Sigmoid colon (tissue), 4 donors: ENCODE measurements around the gene TRAM2.

Source experiments
- EP300 ChIP-seq, 4 donors: sonication (generic); formaldehyde crosslinking; IDR thresholded peaks; one replicate each; pipeline ENCODE4 v1.6.1; 2017; ENCODE audit warnings: antibody characterized with exemption in 4 of 4
- POLR2A ChIP-seq, 2 donors: fragments of 450-650 bp; IDR thresholded peaks; one replicate each; pipeline ENCODE4 v1.6.1; 2016; ENCODE audit warnings: antibody characterized with exemption in 2 of 2, mild to moderate bottlenecking in 2 of 2, moderate library complexity in 2 of 2
- POLR2AphosphoS5 ChIP-seq, 4 donors: sonication (generic); formaldehyde crosslinking; IDR thresholded peaks; one replicate each; pipeline ENCODE4 v1.6.1; 2017; ENCODE audit warnings: antibody characterized with exemption in 4 of 4
- TF ChIP-seq, protein P1 (sequence below), 4 experiments: fragments of 450-650 bp in 3 of 4; fragments of 200-600 bp in 1 of 4; IDR thresholded peaks; one replicate each; pipeline ENCODE4 v1.5.1; 2016 to 2019; ENCODE audit warnings: antibody characterized with exemption in 4 of 4, mild to moderate bottlenecking in 3 of 4, moderate library complexity in 2 of 4

DNA sequence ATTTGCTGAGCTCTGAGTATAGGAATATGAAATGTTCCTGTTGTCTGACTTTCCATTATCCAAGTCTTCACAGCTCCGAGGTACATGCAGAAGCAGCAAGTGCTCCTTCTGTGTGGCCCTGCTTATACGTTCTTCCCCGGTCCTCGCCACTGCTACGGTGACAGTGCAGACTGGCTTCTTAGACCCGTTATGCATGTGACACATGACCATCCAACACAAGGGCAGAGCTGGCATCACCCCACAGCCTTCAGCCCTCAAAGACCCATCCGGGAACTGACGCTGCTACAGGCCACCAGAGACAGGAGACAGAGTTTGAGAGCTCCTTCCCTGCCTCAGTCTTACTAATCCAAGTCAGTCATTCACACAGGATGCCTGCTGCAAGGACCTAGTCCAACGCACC lies 70.4 kb downstream of the TRAM2 start:
- TF ChIP-seq, protein P1, sequence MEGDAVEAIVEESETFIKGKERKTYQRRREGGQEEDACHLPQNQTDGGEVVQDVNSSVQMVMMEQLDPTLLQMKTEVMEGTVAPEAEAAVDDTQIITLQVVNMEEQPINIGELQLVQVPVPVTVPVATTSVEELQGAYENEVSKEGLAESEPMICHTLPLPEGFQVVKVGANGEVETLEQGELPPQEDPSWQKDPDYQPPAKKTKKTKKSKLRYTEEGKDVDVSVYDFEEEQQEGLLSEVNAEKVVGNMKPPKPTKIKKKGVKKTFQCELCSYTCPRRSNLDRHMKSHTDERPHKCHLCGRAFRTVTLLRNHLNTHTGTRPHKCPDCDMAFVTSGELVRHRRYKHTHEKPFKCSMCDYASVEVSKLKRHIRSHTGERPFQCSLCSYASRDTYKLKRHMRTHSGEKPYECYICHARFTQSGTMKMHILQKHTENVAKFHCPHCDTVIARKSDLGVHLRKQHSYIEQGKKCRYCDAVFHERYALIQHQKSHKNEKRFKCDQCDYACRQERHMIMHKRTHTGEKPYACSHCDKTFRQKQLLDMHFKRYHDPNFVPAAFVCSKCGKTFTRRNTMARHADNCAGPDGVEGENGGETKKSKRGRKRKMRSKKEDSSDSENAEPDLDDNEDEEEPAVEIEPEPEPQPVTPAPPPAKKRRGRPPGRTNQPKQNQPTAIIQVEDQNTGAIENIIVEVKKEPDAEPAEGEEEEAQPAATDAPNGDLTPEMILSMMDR (IDR thresholded peaks at IDR 0.05): no peak
- no peak for TF ChIP-seq POLR2AphosphoS5 (IDR thresholded peaks at IDR 0.05)
- no peak for TF ChIP-seq POLR2A (IDR thresholded peaks at IDR 0.05)
- TF ChIP-seq EP300 (IDR thresholded peaks at IDR 0.05): no peak
